ENCODE data around the gene LGALS9B.
"Not testable (repeated sequence)": the region's sequence is repeated elsewhere in the genome, so short reads cannot be mapped to it uniquely, and the experiment has no call there.

LGALS9B gene

GRCh38 chr17:20401306-20402022 lies 65.9 kb downstream of the LGALS9B start:
- not testable (repeated sequence) for DNase-seq

- DNase-seq = not testable (repeated sequence)
Measured at GRCh38 chr17:20400559-20401305, 66.6 kb downstream of the LGALS9B start.

Measured in NCI-H1092 treated with DMSO at 0.1 percent for 48 hours (cell line).